Kidney (tissue), 14 donors: Measurements from ENCODE around the gene LIPC. TPM values are rescaled to one million over a fixed set of nuclear protein-coding genes. Genes with fewer than 3 reads are reported as not detected.

Source experiments
- DNase-seq, 5 donors: peaks; one replicate each; pipeline ENCODE4 v3.0.0-alpha.2; 2013 to 2020
- FAIRE-seq: peaks from 2 replicates; lab custom pipeline; 2012; peaks lifted over from hg19 to GRCh38; lab: Jason Lieb, UNC
- H3K27ac ChIP-seq, 2 donors: one replicate each; pipeline ENCODE4 v1.7.0; 2013; ENCODE audit warnings: low read depth in 2 of 2, low read length in 2 of 2, inconsistent platforms in 1 of 2
- H3K27me3 ChIP-seq: one replicate; pipeline ENCODE4 v1.7.1; 2013; ENCODE audit warnings: low read length, inconsistent platforms; ENCODE audit not compliant: control insufficient read depth, insufficient read depth
- H3K36me3 ChIP-seq, 3 donors: one replicate each; pipeline versions ENCODE4 v1.7.0 to v1.7.1; 2013; ENCODE audit warnings: low read length in 3 of 3, control low read depth in 1 of 3, inconsistent platforms in 1 of 3; ENCODE audit not compliant: insufficient read depth in 3 of 3, control insufficient read depth in 2 of 3
- H3K4me1 ChIP-seq, 3 donors: one replicate each; pipeline versions ENCODE4 v1.7.0 to v1.7.1; 2013; ENCODE audit warnings: low read length in 3 of 3, inconsistent platforms in 1 of 3, low read depth in 1 of 3; ENCODE audit not compliant: control insufficient read depth in 2 of 3, insufficient read depth in 2 of 3
- H3K4me3 ChIP-seq, 3 donors: one replicate each; pipeline versions ENCODE4 v1.7.0 to v1.8.1; 2013; ENCODE audit warnings: low read length in 3 of 3, control low read depth in 1 of 3, inconsistent platforms in 1 of 3
- H3K9ac ChIP-seq, 3 donors: one replicate each; pipeline versions ENCODE4 v1.7.0 to v1.7.1; 2013; ENCODE audit warnings: low read length in 3 of 3, control low read depth in 1 of 3, inconsistent platforms in 1 of 3
- H3K9me3 ChIP-seq, 3 donors: one replicate each; pipeline versions ENCODE4 v1.7.0 to v1.7.1; 2013; ENCODE audit warnings: low read length in 3 of 3, control low read depth in 1 of 3, inconsistent platforms in 1 of 3; ENCODE audit not compliant: control insufficient read depth in 2 of 3, insufficient read depth in 1 of 3
- intact Hi-C: fragments of 100-400 bp; cut with DNase I; formaldehyde crosslinking; loops from one replicate; pipeline ENCODE4 v1.11.1; 2022
- polyA plus RNA-seq: library from polyadenylated mRNA; stranded (reverse); fragments of 350-450 nt; fragmentation: Illumina TruSeq; extraction: RNeasy Lipid Tissue Mini Kit (QIAGEN cat#74804); gene quantifications from one replicate; pipeline ENCODE4 v1.2.3, GENCODE V29; 2014; ENCODE audit warnings: low read depth, low replicate concordance; ENCODE audit not compliant: insufficient read depth
- total RNA-seq: library from RNA; stranded (reverse); fragmentation: NEBNext Ultra II Directional; extraction: Animal tissue kit (Norgen Biotek cat#: 25700); gene quantifications from one replicate; pipeline ENCODE4 v1.2.1, GENCODE V29; 2021
- TF ChIP-seq, protein P1 (sequence below): IDR thresholded peaks from 3 replicates; pipeline ENCODE4 v1.5.1; 2012; ENCODE audit warnings: mild to moderate bottlenecking, moderate library complexity, borderline replicate concordance; ENCODE audit not compliant: insufficient read depth; ENCODE audit errors: extremely low read depth
- donor health status: control.
- donor health status: control.
- donor health status: control.
- donor health status: control.
- donor health status: control.
- donor health status: DM: yes; HTN: yes; CAD: no.
- donor health status: Normal renal cell carcinoma (clear cell type).

Gene LIPC
- total and polyA plus RNA-seq, 2 donors from 2014 or later, result 9.9 to 21.6 TPM

DNA sequence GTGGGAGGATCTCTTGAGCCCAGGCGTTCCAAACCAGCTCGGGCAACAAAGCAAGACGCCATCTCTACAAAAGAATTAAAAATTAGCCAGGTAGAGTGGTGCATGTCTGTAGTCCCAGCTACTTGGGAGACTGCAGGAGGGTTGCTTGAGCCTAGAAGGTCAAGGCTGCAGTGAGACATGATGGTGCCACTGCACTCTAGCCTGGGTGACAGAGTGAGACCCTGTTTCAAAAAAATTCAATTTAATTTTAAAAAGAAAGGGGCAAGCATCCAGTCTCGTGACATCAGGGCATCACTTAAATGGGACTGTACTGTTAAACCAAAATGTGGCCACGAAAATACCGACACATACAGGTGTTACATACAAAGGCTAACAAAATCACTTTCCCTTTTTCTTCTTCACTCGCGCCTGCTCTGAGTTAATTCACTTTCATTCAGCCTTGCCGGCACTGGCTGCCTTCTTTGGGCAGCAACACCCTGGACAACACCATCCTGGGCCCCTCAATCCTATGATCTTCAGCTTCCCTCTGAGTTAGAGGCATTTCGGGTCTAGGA, 121.7 kb downstream of the LIPC start:
- Histone ChIP-seq H3K27ac (no peak overlapping the region), H3K4me3 (no peak overlapping the region), H3K9me3 (no peaks in the 10 kb centered on the region), H3K27me3 (no peaks in the 10 kb centered on the region), H3K36me3 (no peaks in the 10 kb centered on the region), H3K9ac (no peak overlapping the region), H3K4me1 (peaks cover 0 to 2% (median 0%) of the 10 kb centered on the region in 3 donors)
- TF ChIP-seq, protein P1, sequence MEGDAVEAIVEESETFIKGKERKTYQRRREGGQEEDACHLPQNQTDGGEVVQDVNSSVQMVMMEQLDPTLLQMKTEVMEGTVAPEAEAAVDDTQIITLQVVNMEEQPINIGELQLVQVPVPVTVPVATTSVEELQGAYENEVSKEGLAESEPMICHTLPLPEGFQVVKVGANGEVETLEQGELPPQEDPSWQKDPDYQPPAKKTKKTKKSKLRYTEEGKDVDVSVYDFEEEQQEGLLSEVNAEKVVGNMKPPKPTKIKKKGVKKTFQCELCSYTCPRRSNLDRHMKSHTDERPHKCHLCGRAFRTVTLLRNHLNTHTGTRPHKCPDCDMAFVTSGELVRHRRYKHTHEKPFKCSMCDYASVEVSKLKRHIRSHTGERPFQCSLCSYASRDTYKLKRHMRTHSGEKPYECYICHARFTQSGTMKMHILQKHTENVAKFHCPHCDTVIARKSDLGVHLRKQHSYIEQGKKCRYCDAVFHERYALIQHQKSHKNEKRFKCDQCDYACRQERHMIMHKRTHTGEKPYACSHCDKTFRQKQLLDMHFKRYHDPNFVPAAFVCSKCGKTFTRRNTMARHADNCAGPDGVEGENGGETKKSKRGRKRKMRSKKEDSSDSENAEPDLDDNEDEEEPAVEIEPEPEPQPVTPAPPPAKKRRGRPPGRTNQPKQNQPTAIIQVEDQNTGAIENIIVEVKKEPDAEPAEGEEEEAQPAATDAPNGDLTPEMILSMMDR, result no peak
- DNase-seq (no peak), FAIRE-seq (no peak)
- intact Hi-C loops, result no loop called here

DNA sequence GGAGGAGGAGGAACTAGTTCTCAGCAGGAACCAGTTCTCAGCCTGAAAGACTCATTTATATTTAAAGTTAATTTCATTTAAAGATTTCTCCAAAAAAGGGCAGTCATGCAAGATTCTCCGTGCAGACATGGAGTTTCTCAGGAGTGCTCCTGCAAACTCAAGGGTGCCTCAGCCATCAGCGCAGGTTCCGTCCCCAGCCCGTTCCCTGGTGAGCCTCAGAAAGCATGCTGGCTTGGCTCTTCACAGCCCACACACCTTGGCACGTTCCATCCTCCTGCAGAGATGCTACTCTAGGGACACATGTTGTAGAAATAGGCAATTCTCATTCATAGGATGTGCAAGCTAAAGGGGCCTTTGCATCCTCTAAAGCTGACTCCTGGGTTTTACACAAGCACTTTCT, 123.0 kb downstream of the LIPC start:
- Histone ChIP-seq H3K27me3 (no peaks in the 10 kb centered on the region), H3K27ac (no peak overlapping the region), H3K4me3 (no peak overlapping the region), H3K4me1 (peaks cover 0 to 2% (median 0%) of the 10 kb centered on the region in 3 donors), H3K9ac (no peak overlapping the region), H3K9me3 (no peaks in the 10 kb centered on the region), H3K36me3 (no peaks in the 10 kb centered on the region)
- intact Hi-C loops, result no loop called here
- TF ChIP-seq, protein P1, result no peak
- FAIRE-seq (no peak), DNase-seq (peak in 1 of 5 donors; percentile 21)

DNA sequence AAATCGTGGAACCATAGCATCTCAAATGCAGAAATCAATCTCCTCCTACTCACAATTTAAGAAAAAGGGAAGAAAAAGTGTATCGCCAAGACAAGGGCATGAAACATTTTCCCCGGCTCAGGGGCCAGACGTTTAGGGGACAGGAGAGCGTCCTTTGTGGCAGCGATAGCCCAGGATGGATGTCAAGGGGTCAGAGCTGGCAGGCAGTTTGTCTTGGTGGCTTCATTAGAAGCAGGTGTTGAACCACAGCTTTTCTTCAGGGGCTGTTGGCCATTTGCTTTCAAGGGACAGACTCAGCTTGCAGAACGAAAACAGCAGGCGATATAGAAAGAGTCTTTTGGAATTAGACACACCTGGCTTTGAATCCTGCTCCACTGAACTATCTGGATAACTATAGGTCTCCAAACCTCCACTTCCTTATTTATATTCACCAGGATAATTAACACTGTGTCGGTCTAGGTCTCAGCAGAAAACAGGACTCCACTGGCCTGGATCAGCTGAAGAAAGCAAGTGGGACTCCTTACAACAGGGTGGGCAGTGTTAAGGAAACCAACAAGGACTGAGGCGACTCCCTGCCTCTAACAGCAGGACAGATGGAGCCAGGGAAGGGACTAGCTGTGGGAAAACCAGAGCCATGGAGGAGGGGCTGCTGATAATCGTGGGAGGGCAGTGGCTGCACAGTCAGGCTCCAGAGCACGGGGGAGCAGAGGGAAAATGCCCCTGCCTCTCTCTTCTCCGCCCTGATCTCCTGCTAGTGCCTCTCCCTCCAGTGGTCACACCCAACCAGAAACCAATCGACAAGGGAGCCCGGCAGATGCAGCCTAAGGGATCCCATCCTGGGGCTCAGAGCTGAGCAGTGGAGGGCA, 123.6 kb downstream of the LIPC start:
- Histone ChIP-seq H3K9ac (no peak overlapping the region), H3K36me3 (no peaks in the 10 kb centered on the region), H3K27me3 (no peaks in the 10 kb centered on the region), H3K4me3 (no peak overlapping the region), H3K9me3 (no peaks in the 10 kb centered on the region), H3K27ac (no peak overlapping the region), H3K4me1 (peaks cover 0 to 2% (median 0%) of the 10 kb centered on the region in 3 donors)
- no peak for FAIRE-seq
- DNase-seq, result peak in 3 of 5 donors; percentile 49 to 65 (median 64)
- intact Hi-C loops, result no loop called here
- TF ChIP-seq, protein P1, result no peak
